K562 (cell line): ENCODE data around the gene ASMTL. TPM values are rescaled to one million over a fixed set of nuclear protein-coding genes. Genes with fewer than 3 reads are reported as not detected.

Source experiments
- ATAC-seq: fragments of 200-7000 bp; cut with Tn5 transposase; 3 replicates; pipeline ENCODE4 v1.9.1; 2020; ENCODE audit warnings: moderate library complexity
- BruUV-seq: library from RNA; stranded (reverse); fragments of 400-500 nt; replicated peaks from 2 replicates; lab custom pipeline; 2021; lab: Mats Ljungman, UMichigan
- CTCF ChIA-PET: fragments of 300-600 bp; formaldehyde crosslinking; extraction: SDS; loops from one replicate; lab custom pipeline; 2021; ENCODE audit warnings: low intra/inter-chr PET ratio; lab: Yijun Ruan, JAX
- POLR2A ChIA-PET: fragments of 300-600, 350-650 bp; sonication (Branson Sonifier 250); formaldehyde crosslinking; extraction: SDS; loops from one replicate; lab custom pipeline; 2021; ENCODE audit warnings: antibody characterized with exemption, inconsistent platforms; lab: Yijun Ruan, JAX
- DNase-seq, 4 experiments: peaks; one replicate each; pipeline versions ENCODE4 v3.0.0 to v3.0.0-alpha.2; 2011 to 2018; ENCODE audit warnings: low spot score in 3 of 4, mixed read lengths in 3 of 4; ENCODE audit errors: extremely low read depth in 1 of 4
- FAIRE-seq: peaks from 2 replicates; lab custom pipeline; 2011; peaks lifted over from hg19 to GRCh38; lab: Jason Lieb, UNC
- H2AFZ ChIP-seq: 2 replicates; pipeline ENCODE4 v1.6.0; 2011; ENCODE audit warnings: low read depth, low read length, control low read depth, inconsistent platforms
- H3K27ac ChIP-seq: fragments of 200-600 bp; 3 replicates; pipeline ENCODE4 v1.8.0; 2011; ENCODE audit warnings: low read depth, mild to moderate bottlenecking, control low read depth, inconsistent platforms, low read length, moderate library complexity, mixed read lengths; ENCODE audit errors: extremely low read depth
- H3K27me3 ChIP-seq, 2 experiments: fragments of 300-600 bp in 1 of 2; 2 replicates in 1 of 2; 3 replicates in 1 of 2; pipeline versions ENCODE4 v1.6.0 to v1.8.0; 2011; ENCODE audit warnings: inconsistent platforms in 2 of 2, low read length in 2 of 2, mild to moderate bottlenecking in 1 of 2, mixed read lengths in 1 of 2, moderate library complexity in 1 of 2; ENCODE audit not compliant: control insufficient read depth in 2 of 2, insufficient read depth in 2 of 2
- H3K36me3 ChIP-seq: fragments of 300-600 bp; 3 replicates; pipeline ENCODE4 v1.8.0; 2011; ENCODE audit warnings: mild to moderate bottlenecking, low read length, inconsistent platforms; ENCODE audit not compliant: control insufficient read depth, insufficient read depth
- H3K4me1 ChIP-seq, 2 experiments: fragments of 200-600 bp in 1 of 2; replicated peaks in 1 of 2; 2 replicates in 1 of 2; 3 replicates in 1 of 2; pipeline versions ENCODE4 v1.5.1 to v1.8.0; 2011; ENCODE audit warnings: inconsistent platforms in 2 of 2, low read length in 2 of 2, mild to moderate bottlenecking in 1 of 2, mixed read lengths in 1 of 2, moderate library complexity in 1 of 2; ENCODE audit not compliant: control insufficient read depth in 2 of 2, insufficient read depth in 2 of 2
- H3K4me2 ChIP-seq: 2 replicates; pipeline ENCODE4 v1.6.1; 2011; ENCODE audit warnings: low read length, control low read depth, inconsistent platforms, mixed read lengths; ENCODE audit not compliant: insufficient read depth
- H3K4me3 ChIP-seq: fragments of 200-600 bp; sonication (generic), shearing (Covaris generic); 2 replicates; pipeline ENCODE4 v1.5.1; 2016; ENCODE audit warnings: control low read depth, inconsistent platforms
- H3K79me2 ChIP-seq: fragments of 200-600 bp; 3 replicates; pipeline ENCODE4 v1.8.0; 2011; ENCODE audit warnings: low read length, inconsistent platforms; ENCODE audit not compliant: control insufficient read depth, insufficient read depth
- H3K9ac ChIP-seq, 2 experiments: 2 replicates each; pipeline versions ENCODE4 v1.6.0 to v1.6.1; 2011; ENCODE audit warnings: low read depth in 2 of 2, low read length in 2 of 2, control low read depth in 1 of 2, inconsistent platforms in 1 of 2, mild to moderate bottlenecking in 1 of 2, mixed read lengths in 1 of 2; ENCODE audit not compliant: insufficient read depth in 1 of 2
- H3K9me1 ChIP-seq: one replicate; pipeline ENCODE4 v1.6.0; 2011; ENCODE audit warnings: inconsistent platforms, mild to moderate bottlenecking, low read length, moderate library complexity; ENCODE audit not compliant: control insufficient read depth, insufficient read depth
- H3K9me3 ChIP-seq: replicated peaks from 2 replicates; pipeline ENCODE4 v1.5.1; 2011; ENCODE audit warnings: low read depth, low read length, inconsistent platforms; ENCODE audit not compliant: control insufficient read depth, insufficient read depth
- H4K20me1 ChIP-seq: replicated peaks from 2 replicates; pipeline ENCODE4 v1.6.1; 2011; ENCODE audit warnings: low read length, inconsistent platforms, mixed read lengths; ENCODE audit not compliant: control insufficient read depth, insufficient read depth
- CAMTA2 ChIP-seq: fragments of 250-450 bp; sonication (Bioruptor Pico); conservative IDR thresholded peaks from 2 replicates; pipeline ENCODE4 v1.5.1; 2022
- DNMT1 ChIP-seq: fragments of 450-650 bp; IDR thresholded peaks from 2 replicates; pipeline ENCODE4 v1.6.1; 2016; ENCODE audit warnings: antibody characterized with exemption, mild to moderate bottlenecking
- ILK ChIP-seq: fragments of 450-650 bp; IDR thresholded peaks from 2 replicates; pipeline ENCODE4 v1.6.1; 2016; ENCODE audit warnings: missing genetic modification characterization, low read depth, mild to moderate bottlenecking, missing compliant biosample characterization, moderate library complexity, borderline replicate concordance
- MED1 ChIP-seq: sonication (generic); formaldehyde crosslinking; IDR thresholded peaks from 2 replicates; pipeline ENCODE4 v1.8.1; 2023; ENCODE audit warnings: missing genetic modification reagents, borderline replicate concordance
- PRMT5 ChIP-seq: sonication (generic); formaldehyde crosslinking; IDR thresholded peaks from 2 replicates; pipeline ENCODE4 v1.5.0; 2020; ENCODE audit warnings: missing genetic modification reagents
- SRF ChIP-seq, 2 experiments: fragments of 250-450, 450-650 bp in 1 of 2; sonication (Bioruptor Pico) in 1 of 2; sonication (generic) in 1 of 2; formaldehyde crosslinking; IDR thresholded peaks; 2 replicates each; pipeline versions ENCODE4 v1.5.0 to v1.5.1; 2020 to 2022; ENCODE audit warnings: mild to moderate bottlenecking in 1 of 2, missing genetic modification reagents in 1 of 2
- ZBTB12 ChIP-seq: fragments of 250-450 bp; sonication (Bioruptor Pico); IDR thresholded peaks from 2 replicates; pipeline ENCODE4 v1.4.0; 2020
- WGBS: fragments of 100-300 bp; shearing (Covaris generic); methylation state at CpG from one replicate; pipeline ENCODE4 v1.1.6; 2016; ENCODE audit warnings: low coverage, mixed read lengths; ENCODE audit not compliant: insufficient coverage; ENCODE audit errors: missing lambda C conversion rate; 5-methylcytosine and 5-hydroxymethylcytosine counted together
- in situ Hi-C: fragments of 300-500 bp; cut with MboI; formaldehyde crosslinking; loops from 4 replicates; pipeline ENCODE4 v1.15.0; 2018; ENCODE audit warnings: inconsistent platforms, mixed read lengths
- intact Hi-C: fragments of 100-400 bp; cut with micrococcal nuclease; formaldehyde crosslinking; loops from 2 replicates; pipeline ENCODE4 v1.14.2; 2022
- polyA plus RNA-seq, 8 experiments: library from polyadenylated mRNA; depleted of rRNA in 4 of 8; stranded (reverse) in 5 of 8; unstranded in 3 of 8; fragments of >200 nt; fragmentation: Nextera tagmentation in 2 of 8; fragmentation: Illumina TruSeq in 1 of 8; extraction: Ambion mirVana in 2 of 8; extraction: Trizol in 1 of 8; gene quantifications; 2 replicates each; pipeline versions ENCODE4 v1.2.1 to v1.2.3, GENCODE V29; 2011 to 2014; ENCODE audit warnings: inconsistent platforms in 1 of 8, missing spikeins in 1 of 8
- total RNA-seq, 7 experiments: library from RNA; depleted of rRNA in 6 of 7; stranded (reverse); fragments of >200 nt in 6 of 7; fragmentation: Illumina TruSeq in 2 of 7; extraction: Trizol in 2 of 7; gene quantifications; 2 replicates each; pipeline versions ENCODE4 v1.2.1 to v1.2.3, GENCODE V29; 2011 to 2021; ENCODE audit warnings: low replicate concordance in 1 of 7
- TF ChIP-seq, protein P1 (sequence below): sonication (generic); IDR thresholded peaks from 2 replicates; pipeline ENCODE4 v1.6.1; 2016

Gene ASMTL
- total and polyA plus RNA-seq, 9 of the 15 experiments (the other 6 are each of a cell fraction or from before 2014, with no cell fraction given), result 0.56 to 20.6 (median 7.6) TPM

DNA sequence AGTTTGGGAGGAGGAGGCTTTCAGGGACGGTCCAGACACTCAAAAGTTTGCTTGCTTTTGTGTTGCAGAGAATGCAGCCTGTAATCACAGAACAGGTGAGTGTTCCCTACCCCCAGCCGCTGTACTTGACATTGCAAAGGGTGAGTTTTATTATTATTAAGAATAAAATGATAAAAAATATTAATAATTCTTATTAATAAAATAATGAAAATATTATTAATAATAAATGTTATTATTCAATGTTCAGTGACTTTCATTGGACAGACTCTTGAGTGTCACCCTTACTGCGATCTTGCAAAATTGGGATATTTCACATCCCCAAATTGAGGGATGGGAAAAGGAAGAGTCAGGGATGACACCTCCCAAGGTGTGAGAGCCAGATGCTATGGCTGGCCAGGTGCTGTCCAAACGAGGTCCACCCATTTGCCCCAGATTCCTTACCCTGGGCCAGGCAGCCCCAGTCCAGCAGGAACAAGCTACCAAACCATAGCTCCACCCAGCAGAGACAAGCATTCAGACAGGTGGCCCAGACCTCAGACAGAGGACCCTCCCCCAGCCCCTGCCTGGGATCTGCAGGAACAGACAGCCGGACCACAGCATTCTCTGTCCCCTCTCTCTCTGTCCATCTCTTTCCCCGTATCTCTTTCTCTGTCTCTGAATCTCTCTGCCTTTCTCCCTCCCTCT lies 93.8 kb downstream of the ASMTL start:
- in situ Hi-C loops, result no loop called here
- Histone ChIP-seq H3K9ac (no peak overlapping the region), H3K9me1 (no peaks in the 10 kb centered on the region), H4K20me1 (no peaks in the 10 kb centered on the region), H3K4me3 (no peak overlapping the region), H3K9me3 (no peaks in the 10 kb centered on the region), H3K36me3 (no peaks in the 10 kb centered on the region)
- CTCF ChIA-PET, result no interaction called here
- 3% methylated on average over 5 of the region's 6 CpGs for WGBS
- TF ChIP-seq, protein P1, sequence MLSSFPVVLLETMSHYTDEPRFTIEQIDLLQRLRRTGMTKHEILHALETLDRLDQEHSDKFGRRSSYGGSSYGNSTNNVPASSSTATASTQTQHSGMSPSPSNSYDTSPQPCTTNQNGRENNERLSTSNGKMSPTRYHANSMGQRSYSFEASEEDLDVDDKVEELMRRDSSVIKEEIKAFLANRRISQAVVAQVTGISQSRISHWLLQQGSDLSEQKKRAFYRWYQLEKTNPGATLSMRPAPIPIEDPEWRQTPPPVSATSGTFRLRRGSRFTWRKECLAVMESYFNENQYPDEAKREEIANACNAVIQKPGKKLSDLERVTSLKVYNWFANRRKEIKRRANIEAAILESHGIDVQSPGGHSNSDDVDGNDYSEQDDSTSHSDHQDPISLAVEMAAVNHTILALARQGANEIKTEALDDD, result no peak
- no peak for TF ChIP-seq MED1 (CRISPR knock-in tag)
- TF ChIP-seq CAMTA2 (CRISPR knock-in tag), result no peak
- TF ChIP-seq PRMT5 (CRISPR knock-in tag), result no peak
- no peak for TF ChIP-seq DNMT1
- TF ChIP-seq ILK (tag), result no peak
- no peak for TF ChIP-seq ZBTB12 (CRISPR knock-in tag)
- no peak for TF ChIP-seq SRF (CRISPR knock-in tag; IDR thresholded peaks at IDR 0.05)
- TF ChIP-seq, all 486 proteins: peak for 0
- FAIRE-seq, result no peak
- H2AFZ ChIP-seq, result no peak overlapping the region
- no peaks in the 10 kb centered on the region for H3K4me1 ChIP-seq
- intact Hi-C loops, result no loop called here
- no peaks in the 10 kb centered on the region for H3K27me3 ChIP-seq
- POLR2A ChIA-PET, result no interaction called here
- DNase-seq, result no peak
- no peak overlapping the region for H3K27ac ChIP-seq
- BruUV-seq, result no TSS peak
- H3K4me2 ChIP-seq, result no peak overlapping the region
- H3K79me2 ChIP-seq, result no peaks in the 10 kb centered on the region
- no peak for ATAC-seq
